22Rv1 (cell line): ENCODE results near the gene DNAJA4.

Experiments
- ZFX ChIP-seq: fragments of 450-650 bp; IDR thresholded peaks from 2 replicates; pipeline ENCODE4 v1.6.1; 2017; ENCODE audit warnings: antibody characterized with exemption, borderline replicate concordance
- TF ChIP-seq, protein P1 (sequence below): fragments of 450-650 bp; IDR thresholded peaks from 2 replicates; pipeline ENCODE4 v1.5.1; 2017; ENCODE audit warnings: mild to moderate bottlenecking

DNA sequence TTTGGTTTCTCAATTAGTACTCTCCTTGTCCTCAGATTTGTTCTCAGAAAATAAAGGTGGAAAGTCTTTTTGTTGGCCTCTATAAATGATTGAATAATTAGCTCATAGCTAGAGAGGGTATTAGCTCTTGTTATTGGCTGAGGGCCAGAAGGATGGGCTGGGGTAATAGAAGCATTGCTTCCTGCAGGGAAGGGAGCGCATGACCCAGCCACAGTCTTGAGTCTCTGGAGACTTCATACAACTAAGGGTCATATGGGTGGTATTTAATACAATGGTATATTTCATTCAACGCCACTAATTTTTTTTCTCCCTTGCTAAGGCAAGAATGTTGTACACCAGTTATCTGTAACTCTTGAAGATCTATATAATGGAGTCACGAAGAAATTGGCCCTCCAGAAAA lies 8.4 kb downstream of the DNAJA4 start:
- TF ChIP-seq, protein P1, sequence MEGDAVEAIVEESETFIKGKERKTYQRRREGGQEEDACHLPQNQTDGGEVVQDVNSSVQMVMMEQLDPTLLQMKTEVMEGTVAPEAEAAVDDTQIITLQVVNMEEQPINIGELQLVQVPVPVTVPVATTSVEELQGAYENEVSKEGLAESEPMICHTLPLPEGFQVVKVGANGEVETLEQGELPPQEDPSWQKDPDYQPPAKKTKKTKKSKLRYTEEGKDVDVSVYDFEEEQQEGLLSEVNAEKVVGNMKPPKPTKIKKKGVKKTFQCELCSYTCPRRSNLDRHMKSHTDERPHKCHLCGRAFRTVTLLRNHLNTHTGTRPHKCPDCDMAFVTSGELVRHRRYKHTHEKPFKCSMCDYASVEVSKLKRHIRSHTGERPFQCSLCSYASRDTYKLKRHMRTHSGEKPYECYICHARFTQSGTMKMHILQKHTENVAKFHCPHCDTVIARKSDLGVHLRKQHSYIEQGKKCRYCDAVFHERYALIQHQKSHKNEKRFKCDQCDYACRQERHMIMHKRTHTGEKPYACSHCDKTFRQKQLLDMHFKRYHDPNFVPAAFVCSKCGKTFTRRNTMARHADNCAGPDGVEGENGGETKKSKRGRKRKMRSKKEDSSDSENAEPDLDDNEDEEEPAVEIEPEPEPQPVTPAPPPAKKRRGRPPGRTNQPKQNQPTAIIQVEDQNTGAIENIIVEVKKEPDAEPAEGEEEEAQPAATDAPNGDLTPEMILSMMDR: no peak
- TF ChIP-seq ZFX: no peak
